HEK293T (cell line): ENCODE results near the gene KCNJ10.

ENCODE experiments used
- BHLHE40 ChIP-seq: fragments of 450-650 bp; IDR thresholded peaks from 2 replicates; pipeline ENCODE4 v1.6.1; 2016; ENCODE audit warnings: mild to moderate bottlenecking, moderate library complexity, borderline replicate concordance
- CTBP1 ChIP-seq: fragments of 450-650 bp; IDR thresholded peaks from 2 replicates; pipeline ENCODE4 v1.6.1; 2016; ENCODE audit warnings: borderline replicate concordance
- ELF4 ChIP-seq: fragments of 450-650 bp; IDR thresholded peaks from 2 replicates; pipeline ENCODE4 v1.6.1; 2017; ENCODE audit warnings: antibody characterized with exemption
- FOXK2 ChIP-seq: fragments of 450-650 bp; IDR thresholded peaks from 2 replicates; pipeline ENCODE4 v1.6.1; 2016; ENCODE audit warnings: mild to moderate bottlenecking
- FOXM1 ChIP-seq: fragments of 450-650 bp; IDR thresholded peaks from 2 replicates; pipeline ENCODE4 v1.6.1; 2017; ENCODE audit warnings: mild to moderate bottlenecking, borderline replicate concordance
- LEF1 ChIP-seq: fragments of 450-650 bp; IDR thresholded peaks from 2 replicates; pipeline ENCODE4 v1.6.1; 2017; ENCODE audit warnings: mild to moderate bottlenecking, borderline replicate concordance
- NFRKB ChIP-seq: fragments of 450-650 bp; IDR thresholded peaks from 2 replicates; pipeline ENCODE4 v1.6.1; 2016; ENCODE audit warnings: mild to moderate bottlenecking, moderate library complexity
- SP1 ChIP-seq: fragments of 450-650 bp; IDR thresholded peaks from 2 replicates; pipeline ENCODE4 v1.6.1; 2017
- SUZ12 ChIP-seq: fragments of 450-650 bp; IDR thresholded peaks from 2 replicates; pipeline ENCODE4 v1.6.1; 2016; ENCODE audit warnings: mild to moderate bottlenecking
- TARDBP ChIP-seq: fragments of 450-650 bp; IDR thresholded peaks from 2 replicates; pipeline ENCODE4 v1.6.1; 2016
- ZNF384 ChIP-seq: fragments of 450-650 bp; IDR thresholded peaks from 2 replicates; pipeline ENCODE4 v1.6.1; 2016
- TF ChIP-seq, protein P1 (sequence below): fragments of 450-650 bp; IDR thresholded peaks from 2 replicates; pipeline ENCODE4 v1.6.1; 2016

DNA sequence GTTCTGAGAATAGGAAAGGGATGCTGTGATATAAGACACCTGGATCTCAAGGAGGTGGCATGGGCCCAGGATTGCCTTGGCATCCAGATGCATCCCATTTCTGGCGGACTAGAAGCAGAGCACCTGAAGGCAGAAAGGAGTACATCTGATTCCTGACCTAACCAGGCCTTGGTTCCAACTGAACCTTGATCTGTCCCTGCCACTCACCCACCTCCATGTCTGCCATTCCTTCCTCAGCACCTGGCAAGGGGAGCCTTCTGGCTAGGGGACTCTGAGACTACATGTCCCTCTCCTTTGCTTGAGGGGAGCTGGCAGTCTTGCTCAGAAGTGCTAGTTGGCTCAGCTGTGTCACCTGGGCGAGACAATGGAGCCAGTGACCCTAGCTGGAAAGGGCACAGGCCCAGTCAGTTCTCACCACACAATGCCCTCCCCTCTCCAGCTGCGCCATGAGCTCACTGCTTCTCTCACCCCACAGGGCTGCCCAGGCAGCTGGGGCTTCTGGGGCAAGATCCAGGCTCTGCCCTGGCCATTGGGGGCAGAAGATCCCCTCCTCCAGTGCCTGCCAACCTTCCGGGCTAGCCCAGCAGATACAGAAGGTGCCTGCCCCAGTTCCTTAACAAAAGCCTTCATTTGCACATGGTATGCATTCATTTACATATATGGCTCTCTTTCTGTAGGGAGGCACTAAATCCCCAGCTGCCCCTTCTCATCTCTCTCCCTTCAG is 25.6 kb upstream of the KCNJ10 start:
- TF ChIP-seq ZNF384: no peak
- TF ChIP-seq BHLHE40: no peak
- TF ChIP-seq TARDBP: no peak
- TF ChIP-seq FOXK2: no peak
- TF ChIP-seq ELF4: no peak
- TF ChIP-seq LEF1: no peak
- TF ChIP-seq SUZ12: no peak
- TF ChIP-seq, protein P1, sequence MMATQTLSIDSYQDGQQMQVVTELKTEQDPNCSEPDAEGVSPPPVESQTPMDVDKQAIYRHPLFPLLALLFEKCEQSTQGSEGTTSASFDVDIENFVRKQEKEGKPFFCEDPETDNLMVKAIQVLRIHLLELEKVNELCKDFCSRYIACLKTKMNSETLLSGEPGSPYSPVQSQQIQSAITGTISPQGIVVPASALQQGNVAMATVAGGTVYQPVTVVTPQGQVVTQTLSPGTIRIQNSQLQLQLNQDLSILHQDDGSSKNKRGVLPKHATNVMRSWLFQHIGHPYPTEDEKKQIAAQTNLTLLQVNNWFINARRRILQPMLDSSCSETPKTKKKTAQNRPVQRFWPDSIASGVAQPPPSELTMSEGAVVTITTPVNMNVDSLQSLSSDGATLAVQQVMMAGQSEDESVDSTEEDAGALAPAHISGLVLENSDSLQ: no peak
- no peak for TF ChIP-seq FOXM1
- TF ChIP-seq SP1: no peak
- TF ChIP-seq CTBP1: no peak
- TF ChIP-seq NFRKB: no peak
